HepG2 (cell line): ENCODE results near the gene C2orf42. TPM values are rescaled to one million over a fixed set of nuclear protein-coding genes. Genes with fewer than 3 reads are reported as not detected.

Source experiments
- CEBPB ChIP-seq: IDR thresholded peaks from 2 replicates; pipeline ENCODE4 v1.6.1; 2011; ENCODE audit warnings: low read depth, low read length, improper control_type of control experiment, borderline replicate concordance
- HDAC2 ChIP-seq: sonication (generic); formaldehyde crosslinking; IDR thresholded peaks from 2 replicates; pipeline ENCODE4 v1.4.0; 2020; ENCODE audit warnings: missing genetic modification reagents
- KDM5A ChIP-seq: fragments of 200-600 bp; sonication (generic); IDR thresholded peaks from 2 replicates; pipeline ENCODE4 v1.7.0; 2018; ENCODE audit warnings: antibody characterized with exemption, mild to moderate bottlenecking, low read length, borderline replicate concordance
- MED13 ChIP-seq: sonication (generic); formaldehyde crosslinking; IDR thresholded peaks from 2 replicates; pipeline ENCODE4 v1.5.0; 2020; ENCODE audit warnings: missing genetic modification reagents
- MIER3 ChIP-seq: IDR thresholded peaks from 2 replicates; pipeline ENCODE4 v1.6.1; 2016; ENCODE audit warnings: missing compliant biosample characterization, borderline replicate concordance
- MXD4 ChIP-seq: IDR thresholded peaks from 2 replicates; pipeline ENCODE4 v1.6.1; 2016; ENCODE audit warnings: mild to moderate bottlenecking, missing biosample characterization, missing genetic modification reagents
- MXI1 ChIP-seq: IDR thresholded peaks from 3 replicates; pipeline ENCODE4 v1.6.1; 2012; ENCODE audit warnings: low read depth, low read length, inconsistent platforms, borderline replicate concordance
- SRF ChIP-seq: IDR thresholded peaks from 2 replicates; pipeline ENCODE4 v1.6.1; 2011; ENCODE audit warnings: mild to moderate bottlenecking, low read depth, low read length, moderate library complexity
- ZFP36L1 ChIP-seq: sonication (generic); formaldehyde crosslinking; IDR thresholded peaks from 2 replicates; pipeline ENCODE4 v1.8.0; 2022; ENCODE audit warnings: mild to moderate bottlenecking, missing genetic modification reagents, moderate library complexity
- ZNF460 ChIP-seq: sonication (generic); formaldehyde crosslinking; IDR thresholded peaks from 2 replicates; pipeline ENCODE4 v1.5.1; 2020; ENCODE audit warnings: missing genetic modification reagents, mild to moderate bottlenecking, borderline replicate concordance
- ZNF776 ChIP-seq: sonication (generic); formaldehyde crosslinking; IDR thresholded peaks from 2 replicates; pipeline ENCODE4 v1.4.0; 2020; ENCODE audit warnings: mild to moderate bottlenecking, missing genetic modification reagents
- ZNF792 ChIP-seq: IDR thresholded peaks from 2 replicates; pipeline ENCODE4 v1.6.1; 2016
- ZNF839 ChIP-seq: sonication (generic); formaldehyde crosslinking; IDR thresholded peaks from 2 replicates; pipeline ENCODE4 v1.4.0; 2020; ENCODE audit warnings: missing genetic modification reagents, mild to moderate bottlenecking, borderline replicate concordance
- ZNF878 ChIP-seq: sonication (generic); formaldehyde crosslinking; IDR thresholded peaks from 2 replicates; pipeline ENCODE4 v1.8.1; 2023; ENCODE audit warnings: mild to moderate bottlenecking, missing genetic modification reagents, moderate library complexity
- polyA plus RNA-seq, 8 experiments: library from polyadenylated mRNA; depleted of rRNA in 3 of 8; stranded (reverse) in 7 of 8; unstranded in 1 of 8; fragments of >200 nt; fragmentation: Illumina TruSeq in 4 of 8; extraction: Trizol in 4 of 8; gene quantifications; 2 replicates each; pipeline versions ENCODE4 v1.2.1 to v1.2.3, GENCODE V29; 2011 to 2016; ENCODE audit warnings: low read depth in 4 of 8, missing spikeins in 1 of 8, mixed read lengths in 1 of 8; ENCODE audit not compliant: insufficient read depth in 1 of 8
- total RNA-seq, 5 experiments: library from RNA; depleted of rRNA; stranded (reverse); fragments of >200 nt; fragmentation: Illumina TruSeq; extraction: Trizol; gene quantifications; 2 replicates each; pipeline ENCODE4 v1.2.3, GENCODE V29; 2016; ENCODE audit warnings: low read depth in 1 of 5
- TF ChIP-seq, protein P1 (sequence below): sonication (generic); formaldehyde crosslinking; IDR thresholded peaks from 2 replicates; pipeline ENCODE4 v1.4.0; 2020; ENCODE audit warnings: low read depth, mild to moderate bottlenecking, missing genetic modification reagents
- TF ChIP-seq, protein P2 (sequence below): sonication (generic); formaldehyde crosslinking; IDR thresholded peaks from 2 replicates; pipeline ENCODE4 v1.5.0; 2020; ENCODE audit warnings: missing genetic modification reagents
- TF ChIP-seq, protein P3 (sequence below): sonication (generic); formaldehyde crosslinking; IDR thresholded peaks from 2 replicates; pipeline ENCODE4 v1.4.0; 2020; ENCODE audit warnings: missing genetic modification reagents
- TF ChIP-seq, protein P4 (sequence below): sonication (generic); formaldehyde crosslinking; IDR thresholded peaks from 2 replicates; pipeline ENCODE4 v1.5.1; 2020; ENCODE audit warnings: missing genetic modification reagents, mild to moderate bottlenecking, borderline replicate concordance
- TF ChIP-seq, protein P5 (sequence below): IDR thresholded peaks from 2 replicates; pipeline ENCODE4 v1.6.1; 2016; ENCODE audit warnings: control low read depth

C2orf42 gene
- total and polyA plus RNA-seq, 2 of the 13 experiments (the other 11 are each of a cell fraction or from before 2014, with no cell fraction given): 9.3 to 9.9 TPM

DNA sequence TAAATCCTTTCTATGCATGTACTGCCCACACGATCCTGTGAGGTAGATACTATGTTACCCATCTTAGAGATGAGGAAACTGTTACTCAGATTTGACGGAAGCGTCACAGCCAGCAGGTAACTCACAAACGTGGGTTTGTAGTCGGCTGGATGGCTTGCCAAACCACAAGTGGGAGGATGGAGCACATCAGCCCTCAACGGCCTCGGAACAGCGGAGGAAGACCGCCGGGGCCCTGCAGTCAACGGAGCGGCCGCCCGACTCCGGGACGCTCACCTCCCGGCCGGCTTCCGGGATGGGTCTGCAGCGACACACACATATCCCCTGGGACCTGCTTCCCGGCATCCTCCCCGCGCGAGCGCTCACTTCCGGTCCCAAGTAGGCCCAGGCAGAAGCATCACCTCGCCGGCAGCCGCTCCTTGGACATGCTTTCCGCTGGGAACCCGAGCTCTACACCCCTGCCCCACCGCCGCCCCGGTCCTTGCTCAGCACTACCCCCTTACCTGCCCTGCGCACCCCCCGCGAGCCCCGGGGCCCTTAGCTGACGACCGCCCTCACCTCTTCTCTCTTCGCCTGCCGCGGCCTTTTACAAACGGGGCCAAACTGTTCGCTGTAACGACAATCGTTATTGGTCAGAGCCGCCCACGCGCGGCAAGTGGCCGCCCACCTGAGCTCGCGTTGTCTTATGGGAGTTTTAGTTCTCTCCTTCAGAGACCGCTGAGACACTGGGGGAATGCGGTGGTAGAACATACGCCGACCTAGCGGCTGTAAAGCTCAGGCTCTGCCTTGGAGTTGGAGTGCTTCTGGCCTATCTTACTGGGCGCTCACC lies at the start of gene C2orf42 (continued):
- TF ChIP-seq, protein P1, sequence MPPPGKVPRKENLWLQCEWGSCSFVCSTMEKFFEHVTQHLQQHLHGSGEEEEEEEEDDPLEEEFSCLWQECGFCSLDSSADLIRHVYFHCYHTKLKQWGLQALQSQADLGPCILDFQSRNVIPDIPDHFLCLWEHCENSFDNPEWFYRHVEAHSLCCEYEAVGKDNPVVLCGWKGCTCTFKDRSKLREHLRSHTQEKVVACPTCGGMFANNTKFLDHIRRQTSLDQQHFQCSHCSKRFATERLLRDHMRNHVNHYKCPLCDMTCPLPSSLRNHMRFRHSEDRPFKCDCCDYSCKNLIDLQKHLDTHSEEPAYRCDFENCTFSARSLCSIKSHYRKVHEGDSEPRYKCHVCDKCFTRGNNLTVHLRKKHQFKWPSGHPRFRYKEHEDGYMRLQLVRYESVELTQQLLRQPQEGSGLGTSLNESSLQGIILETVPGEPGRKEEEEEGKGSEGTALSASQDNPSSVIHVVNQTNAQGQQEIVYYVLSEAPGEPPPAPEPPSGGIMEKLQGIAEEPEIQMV (CRISPR knock-in tag): peak; percentile 63
- TF ChIP-seq ZNF878 (CRISPR knock-in tag): peak; percentile 82
- peak; percentile 94; the same call in 1 of the 2 replicates for TF ChIP-seq ZNF839
- TF ChIP-seq ZFP36L1 (CRISPR knock-in tag): 0 out of 2 replicates have a peak, but pooled peaks have one; percentile 48
- TF ChIP-seq, protein P2, sequence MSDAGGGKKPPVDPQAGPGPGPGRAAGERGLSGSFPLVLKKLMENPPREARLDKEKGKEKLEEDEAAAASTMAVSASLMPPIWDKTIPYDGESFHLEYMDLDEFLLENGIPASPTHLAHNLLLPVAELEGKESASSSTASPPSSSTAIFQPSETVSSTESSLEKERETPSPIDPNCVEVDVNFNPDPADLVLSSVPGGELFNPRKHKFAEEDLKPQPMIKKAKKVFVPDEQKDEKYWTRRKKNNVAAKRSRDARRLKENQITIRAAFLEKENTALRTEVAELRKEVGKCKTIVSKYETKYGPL (CRISPR knock-in tag): peak; percentile 23
- TF ChIP-seq ZNF792 (CRISPR knock-in tag): peak; percentile 79
- no peak for TF ChIP-seq MED13 (CRISPR knock-in tag)
- TF ChIP-seq MXI1: peak; percentile 36; the same call in 1 of the 3 replicates
- TF ChIP-seq MXD4 (CRISPR knock-in tag): peak; percentile 33; the same call in 1 of the 2 replicates
- TF ChIP-seq, protein P3, sequence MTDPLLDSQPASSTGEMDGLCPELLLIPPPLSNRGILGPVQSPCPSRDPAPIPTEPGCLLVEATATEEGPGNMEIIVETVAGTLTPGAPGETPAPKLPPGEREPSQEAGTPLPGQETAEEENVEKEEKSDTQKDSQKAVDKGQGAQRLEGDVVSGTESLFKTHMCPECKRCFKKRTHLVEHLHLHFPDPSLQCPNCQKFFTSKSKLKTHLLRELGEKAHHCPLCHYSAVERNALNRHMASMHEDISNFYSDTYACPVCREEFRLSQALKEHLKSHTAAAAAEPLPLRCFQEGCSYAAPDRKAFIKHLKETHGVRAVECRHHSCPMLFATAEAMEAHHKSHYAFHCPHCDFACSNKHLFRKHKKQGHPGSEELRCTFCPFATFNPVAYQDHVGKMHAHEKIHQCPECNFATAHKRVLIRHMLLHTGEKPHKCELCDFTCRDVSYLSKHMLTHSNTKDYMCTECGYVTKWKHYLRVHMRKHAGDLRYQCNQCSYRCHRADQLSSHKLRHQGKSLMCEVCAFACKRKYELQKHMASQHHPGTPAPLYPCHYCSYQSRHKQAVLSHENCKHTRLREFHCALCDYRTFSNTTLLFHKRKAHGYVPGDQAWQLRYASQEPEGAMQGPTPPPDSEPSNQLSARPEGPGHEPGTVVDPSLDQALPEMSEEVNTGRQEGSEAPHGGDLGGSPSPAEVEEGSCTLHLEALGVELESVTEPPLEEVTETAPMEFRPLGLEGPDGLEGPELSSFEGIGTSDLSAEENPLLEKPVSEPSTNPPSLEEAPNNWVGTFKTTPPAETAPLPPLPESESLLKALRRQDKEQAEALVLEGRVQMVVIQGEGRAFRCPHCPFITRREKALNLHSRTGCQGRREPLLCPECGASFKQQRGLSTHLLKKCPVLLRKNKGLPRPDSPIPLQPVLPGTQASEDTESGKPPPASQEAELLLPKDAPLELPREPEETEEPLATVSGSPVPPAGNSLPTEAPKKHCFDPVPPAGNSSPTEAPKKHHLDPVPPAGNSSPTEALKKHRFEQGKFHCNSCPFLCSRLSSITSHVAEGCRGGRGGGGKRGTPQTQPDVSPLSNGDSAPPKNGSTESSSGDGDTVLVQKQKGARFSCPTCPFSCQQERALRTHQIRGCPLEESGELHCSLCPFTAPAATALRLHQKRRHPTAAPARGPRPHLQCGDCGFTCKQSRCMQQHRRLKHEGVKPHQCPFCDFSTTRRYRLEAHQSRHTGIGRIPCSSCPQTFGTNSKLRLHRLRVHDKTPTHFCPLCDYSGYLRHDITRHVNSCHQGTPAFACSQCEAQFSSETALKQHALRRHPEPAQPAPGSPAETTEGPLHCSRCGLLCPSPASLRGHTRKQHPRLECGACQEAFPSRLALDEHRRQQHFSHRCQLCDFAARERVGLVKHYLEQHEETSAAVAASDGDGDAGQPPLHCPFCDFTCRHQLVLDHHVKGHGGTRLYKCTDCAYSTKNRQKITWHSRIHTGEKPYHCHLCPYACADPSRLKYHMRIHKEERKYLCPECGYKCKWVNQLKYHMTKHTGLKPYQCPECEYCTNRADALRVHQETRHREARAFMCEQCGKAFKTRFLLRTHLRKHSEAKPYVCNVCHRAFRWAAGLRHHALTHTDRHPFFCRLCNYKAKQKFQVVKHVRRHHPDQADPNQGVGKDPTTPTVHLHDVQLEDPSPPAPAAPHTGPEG: peak; percentile 75; the same call in 1 of the 2 replicates
- TF ChIP-seq ZNF460 (CRISPR knock-in tag): no peak
- TF ChIP-seq ZNF776 (CRISPR knock-in tag): peak; percentile 99
- peak; percentile 82 for TF ChIP-seq KDM5A
- peak; percentile 82 for TF ChIP-seq MIER3 (CRISPR knock-in tag)
- TF ChIP-seq SRF: peak; percentile 8
- no peak for TF ChIP-seq CEBPB
- TF ChIP-seq, protein P4, sequence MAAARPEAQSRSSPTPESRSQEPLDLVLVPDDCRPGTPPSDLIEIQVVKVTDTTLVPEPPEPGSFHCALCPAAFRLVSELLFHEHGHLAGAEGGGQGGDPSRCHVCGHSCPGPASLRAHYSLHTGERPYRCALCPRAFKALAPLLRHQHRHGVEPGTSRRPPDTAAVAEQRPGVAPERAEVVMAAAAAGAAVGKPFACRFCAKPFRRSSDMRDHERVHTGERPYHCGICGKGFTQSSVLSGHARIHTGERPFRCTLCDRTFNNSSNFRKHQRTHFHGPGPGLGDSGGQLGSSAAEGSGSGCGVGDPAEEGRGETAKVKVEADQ: 0 out of 2 replicates have a peak, but pooled peaks have one; percentile 48
- peak; percentile 79 for TF ChIP-seq HDAC2
- TF ChIP-seq, protein P5, sequence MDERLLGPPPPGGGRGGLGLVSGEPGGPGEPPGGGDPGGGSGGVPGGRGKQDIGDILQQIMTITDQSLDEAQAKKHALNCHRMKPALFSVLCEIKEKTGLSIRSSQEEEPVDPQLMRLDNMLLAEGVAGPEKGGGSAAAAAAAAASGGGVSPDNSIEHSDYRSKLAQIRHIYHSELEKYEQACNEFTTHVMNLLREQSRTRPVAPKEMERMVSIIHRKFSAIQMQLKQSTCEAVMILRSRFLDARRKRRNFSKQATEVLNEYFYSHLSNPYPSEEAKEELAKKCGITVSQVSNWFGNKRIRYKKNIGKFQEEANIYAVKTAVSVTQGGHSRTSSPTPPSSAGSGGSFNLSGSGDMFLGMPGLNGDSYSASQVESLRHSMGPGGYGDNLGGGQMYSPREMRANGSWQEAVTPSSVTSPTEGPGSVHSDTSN (CRISPR knock-in tag): no peak
